Kidney (tissue), 14 donors: ENCODE measurements around the gene DGLUCY. TPM values are rescaled to one million over a fixed set of nuclear protein-coding genes. Genes with fewer than 3 reads are reported as not detected.

Experiments
- DNase-seq, 5 donors: peaks; one replicate each; pipeline ENCODE4 v3.0.0-alpha.2; 2013 to 2020
- FAIRE-seq: peaks from 2 replicates; lab custom pipeline; 2012; peaks lifted over from hg19 to GRCh38; lab: Jason Lieb, UNC
- H3K27ac ChIP-seq, 2 donors: one replicate each; pipeline ENCODE4 v1.7.0; 2013; ENCODE audit warnings: low read depth in 2 of 2, low read length in 2 of 2, inconsistent platforms in 1 of 2
- H3K27me3 ChIP-seq: one replicate; pipeline ENCODE4 v1.7.1; 2013; ENCODE audit warnings: low read length, inconsistent platforms; ENCODE audit not compliant: control insufficient read depth, insufficient read depth
- H3K36me3 ChIP-seq, 3 donors: one replicate each; pipeline versions ENCODE4 v1.7.0 to v1.7.1; 2013; ENCODE audit warnings: low read length in 3 of 3, control low read depth in 1 of 3, inconsistent platforms in 1 of 3; ENCODE audit not compliant: insufficient read depth in 3 of 3, control insufficient read depth in 2 of 3
- H3K4me1 ChIP-seq, 3 donors: one replicate each; pipeline versions ENCODE4 v1.7.0 to v1.7.1; 2013; ENCODE audit warnings: low read length in 3 of 3, inconsistent platforms in 1 of 3, low read depth in 1 of 3; ENCODE audit not compliant: control insufficient read depth in 2 of 3, insufficient read depth in 2 of 3
- H3K4me3 ChIP-seq, 3 donors: one replicate each; pipeline versions ENCODE4 v1.7.0 to v1.8.1; 2013; ENCODE audit warnings: low read length in 3 of 3, control low read depth in 1 of 3, inconsistent platforms in 1 of 3
- H3K9ac ChIP-seq, 3 donors: one replicate each; pipeline versions ENCODE4 v1.7.0 to v1.7.1; 2013; ENCODE audit warnings: low read length in 3 of 3, control low read depth in 1 of 3, inconsistent platforms in 1 of 3
- H3K9me3 ChIP-seq, 3 donors: one replicate each; pipeline versions ENCODE4 v1.7.0 to v1.7.1; 2013; ENCODE audit warnings: low read length in 3 of 3, control low read depth in 1 of 3, inconsistent platforms in 1 of 3; ENCODE audit not compliant: control insufficient read depth in 2 of 3, insufficient read depth in 1 of 3
- intact Hi-C: fragments of 100-400 bp; cut with DNase I; formaldehyde crosslinking; loops from one replicate; pipeline ENCODE4 v1.11.1; 2022
- polyA plus RNA-seq: library from polyadenylated mRNA; stranded (reverse); fragments of 350-450 nt; fragmentation: Illumina TruSeq; extraction: RNeasy Lipid Tissue Mini Kit (QIAGEN cat#74804); gene quantifications from one replicate; pipeline ENCODE4 v1.2.3, GENCODE V29; 2014; ENCODE audit warnings: low read depth, low replicate concordance; ENCODE audit not compliant: insufficient read depth
- total RNA-seq: library from RNA; stranded (reverse); fragmentation: NEBNext Ultra II Directional; extraction: Animal tissue kit (Norgen Biotek cat#: 25700); gene quantifications from one replicate; pipeline ENCODE4 v1.2.1, GENCODE V29; 2021
- TF ChIP-seq, protein P1 (sequence below): IDR thresholded peaks from 3 replicates; pipeline ENCODE4 v1.5.1; 2012; ENCODE audit warnings: mild to moderate bottlenecking, moderate library complexity, borderline replicate concordance; ENCODE audit not compliant: insufficient read depth; ENCODE audit errors: extremely low read depth
- donor health status: control.
- donor health status: control.
- donor health status: control.
- donor health status: control.
- donor health status: control.
- donor health status: DM: yes; HTN: yes; CAD: no.
- donor health status: Normal renal cell carcinoma (clear cell type).

Gene DGLUCY
- total and polyA plus RNA-seq, 2 donors from 2014 or later, result 79.7 to 83.4 TPM

DNA sequence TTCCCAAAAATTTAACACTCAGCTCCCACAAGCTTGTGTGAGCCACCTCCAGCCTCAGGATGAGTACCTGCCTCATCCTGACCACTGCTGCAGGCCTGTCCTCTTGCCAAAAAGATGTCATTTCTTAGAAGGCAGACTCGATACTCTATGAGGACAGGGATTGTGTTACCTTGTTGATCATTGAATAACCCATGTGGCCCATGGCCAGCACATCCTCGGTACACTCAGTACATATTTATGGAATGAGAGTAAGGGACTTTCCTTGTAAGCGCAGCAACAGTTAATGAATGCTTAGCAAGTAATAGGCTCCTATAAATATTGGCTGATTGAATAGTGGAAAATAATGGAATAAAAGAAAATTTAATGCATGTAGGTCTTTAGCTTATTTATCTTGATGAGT is 15.3 kb upstream of the DGLUCY start:
- Histone ChIP-seq H3K27me3 (no peaks in the 10 kb centered on the region), H3K9ac (no peak overlapping the region), H3K9me3 (no peaks in the 10 kb centered on the region), H3K27ac (no peak overlapping the region), H3K4me3 (no peak overlapping the region), H3K36me3 (no peaks in the 10 kb centered on the region), H3K4me1 (no peaks in the 10 kb centered on the region)
- DNase-seq (no peak), FAIRE-seq (no peak)
- TF ChIP-seq, protein P1, sequence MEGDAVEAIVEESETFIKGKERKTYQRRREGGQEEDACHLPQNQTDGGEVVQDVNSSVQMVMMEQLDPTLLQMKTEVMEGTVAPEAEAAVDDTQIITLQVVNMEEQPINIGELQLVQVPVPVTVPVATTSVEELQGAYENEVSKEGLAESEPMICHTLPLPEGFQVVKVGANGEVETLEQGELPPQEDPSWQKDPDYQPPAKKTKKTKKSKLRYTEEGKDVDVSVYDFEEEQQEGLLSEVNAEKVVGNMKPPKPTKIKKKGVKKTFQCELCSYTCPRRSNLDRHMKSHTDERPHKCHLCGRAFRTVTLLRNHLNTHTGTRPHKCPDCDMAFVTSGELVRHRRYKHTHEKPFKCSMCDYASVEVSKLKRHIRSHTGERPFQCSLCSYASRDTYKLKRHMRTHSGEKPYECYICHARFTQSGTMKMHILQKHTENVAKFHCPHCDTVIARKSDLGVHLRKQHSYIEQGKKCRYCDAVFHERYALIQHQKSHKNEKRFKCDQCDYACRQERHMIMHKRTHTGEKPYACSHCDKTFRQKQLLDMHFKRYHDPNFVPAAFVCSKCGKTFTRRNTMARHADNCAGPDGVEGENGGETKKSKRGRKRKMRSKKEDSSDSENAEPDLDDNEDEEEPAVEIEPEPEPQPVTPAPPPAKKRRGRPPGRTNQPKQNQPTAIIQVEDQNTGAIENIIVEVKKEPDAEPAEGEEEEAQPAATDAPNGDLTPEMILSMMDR, result no peak
- intact Hi-C loops, result no loop called here

DNA sequence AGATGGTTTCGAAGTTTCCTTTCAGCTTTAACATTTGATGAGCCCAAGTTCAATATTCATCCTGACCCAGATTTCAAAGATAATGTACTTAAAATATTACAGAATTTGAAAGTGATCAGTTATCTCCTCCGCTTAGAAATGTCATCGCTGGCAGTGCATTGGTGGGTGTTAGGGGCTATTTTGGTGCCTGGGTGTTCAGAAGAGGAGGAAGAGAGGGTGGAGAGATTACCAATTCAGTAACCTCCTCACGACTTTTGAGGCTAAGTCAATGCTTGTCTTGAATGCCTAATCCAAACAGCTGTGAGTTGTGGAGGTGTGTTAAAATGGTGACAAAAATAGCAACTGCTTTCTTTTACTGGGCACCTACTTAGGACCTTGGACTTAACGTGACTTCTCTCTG is 13.8 kb upstream of the DGLUCY start:
- intact Hi-C loops, result no loop called here
- no peak for DNase-seq
- TF ChIP-seq, protein P1, result no peak
- Histone ChIP-seq H3K4me1 (no peaks in the 10 kb centered on the region), H3K27ac (no peak overlapping the region), H3K4me3 (no peak overlapping the region), H3K36me3 (no peaks in the 10 kb centered on the region), H3K9me3 (no peaks in the 10 kb centered on the region), H3K9ac (no peak overlapping the region), H3K27me3 (no peaks in the 10 kb centered on the region)
- FAIRE-seq, result no peak

DNA sequence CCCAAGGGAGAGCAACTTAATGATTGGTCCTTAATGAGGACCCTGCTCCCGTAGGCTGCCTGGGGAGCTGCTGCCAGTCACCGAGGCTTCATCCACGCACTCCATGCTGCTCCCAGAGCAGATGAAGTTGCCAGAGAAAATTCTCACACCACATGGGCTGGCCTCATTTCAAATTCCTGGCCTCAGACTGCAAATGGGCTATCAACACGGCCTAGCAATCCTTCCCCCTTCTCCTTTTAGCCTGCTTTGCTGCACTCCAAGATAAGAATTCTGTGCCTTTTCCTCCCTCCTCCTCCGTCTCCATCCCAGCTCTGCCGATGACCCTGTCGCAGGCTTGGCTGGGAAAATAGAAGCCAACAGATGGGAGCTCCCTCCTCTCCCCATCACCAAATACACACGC is 10.8 kb upstream of the DGLUCY start:
- no peak overlapping the region for H3K4me3 ChIP-seq
- FAIRE-seq (no peak), DNase-seq (no peak)

More for the DNA sequence above, 10.8 kb upstream of the DGLUCY start:
- Histone ChIP-seq H3K4me1 (no peaks in the 10 kb centered on the region), H3K9ac (no peak overlapping the region), H3K9me3 (no peaks in the 10 kb centered on the region), H3K27ac (no peak overlapping the region), H3K36me3 (no peaks in the 10 kb centered on the region), H3K27me3 (no peaks in the 10 kb centered on the region)
- TF ChIP-seq, protein P1, result no peak
- intact Hi-C loops, result no loop called here
